Panc1 (cell line): ENCODE measurements around the gene USP5.

Source experiments
- POLR2AphosphoS5 ChIP-seq: IDR thresholded peaks from 2 replicates; pipeline ENCODE4 v1.6.1; 2012; ENCODE audit warnings: mild to moderate bottlenecking, low read depth, low read length, moderate library complexity
- SIN3A ChIP-seq: IDR thresholded peaks from 2 replicates; pipeline ENCODE4 v1.6.1; 2012; ENCODE audit warnings: low read depth, mild to moderate bottlenecking, low read length, moderate library complexity, borderline replicate concordance; ENCODE audit not compliant: insufficient read depth
- TF ChIP-seq, protein P1 (sequence below): fragments of 450-650 bp; IDR thresholded peaks from 2 replicates; pipeline ENCODE4 v1.5.1; 2017; ENCODE audit warnings: mild to moderate bottlenecking

DNA sequence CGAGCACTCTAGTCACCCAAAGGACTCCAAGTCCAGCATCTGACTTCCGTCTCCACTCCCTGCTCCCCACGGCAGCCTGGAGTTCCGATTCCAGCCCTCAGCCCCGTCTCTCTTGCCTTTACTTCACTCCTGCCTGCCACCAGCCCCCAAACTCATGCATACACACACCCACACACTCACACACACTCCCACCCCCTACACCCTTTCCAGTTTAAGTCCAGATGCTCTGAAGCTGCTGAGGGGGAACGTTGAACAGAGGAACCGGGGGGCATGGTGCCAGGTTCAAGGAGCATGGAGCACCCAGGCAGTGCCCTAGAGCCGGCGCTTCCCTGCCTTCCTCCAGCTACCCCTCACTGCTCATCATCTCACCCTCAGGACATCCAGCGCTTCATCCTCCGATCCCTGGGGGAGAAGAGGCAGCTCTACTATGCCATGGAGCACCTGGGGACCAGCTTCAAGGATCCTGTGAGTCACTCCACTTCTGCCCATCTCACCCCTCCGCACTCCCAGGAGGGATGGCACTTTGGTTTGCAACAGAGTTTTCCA, 20.4 kb upstream of the USP5 start:
- TF ChIP-seq, protein P1, sequence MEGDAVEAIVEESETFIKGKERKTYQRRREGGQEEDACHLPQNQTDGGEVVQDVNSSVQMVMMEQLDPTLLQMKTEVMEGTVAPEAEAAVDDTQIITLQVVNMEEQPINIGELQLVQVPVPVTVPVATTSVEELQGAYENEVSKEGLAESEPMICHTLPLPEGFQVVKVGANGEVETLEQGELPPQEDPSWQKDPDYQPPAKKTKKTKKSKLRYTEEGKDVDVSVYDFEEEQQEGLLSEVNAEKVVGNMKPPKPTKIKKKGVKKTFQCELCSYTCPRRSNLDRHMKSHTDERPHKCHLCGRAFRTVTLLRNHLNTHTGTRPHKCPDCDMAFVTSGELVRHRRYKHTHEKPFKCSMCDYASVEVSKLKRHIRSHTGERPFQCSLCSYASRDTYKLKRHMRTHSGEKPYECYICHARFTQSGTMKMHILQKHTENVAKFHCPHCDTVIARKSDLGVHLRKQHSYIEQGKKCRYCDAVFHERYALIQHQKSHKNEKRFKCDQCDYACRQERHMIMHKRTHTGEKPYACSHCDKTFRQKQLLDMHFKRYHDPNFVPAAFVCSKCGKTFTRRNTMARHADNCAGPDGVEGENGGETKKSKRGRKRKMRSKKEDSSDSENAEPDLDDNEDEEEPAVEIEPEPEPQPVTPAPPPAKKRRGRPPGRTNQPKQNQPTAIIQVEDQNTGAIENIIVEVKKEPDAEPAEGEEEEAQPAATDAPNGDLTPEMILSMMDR: no peak
- TF ChIP-seq POLR2AphosphoS5 (no peak), SIN3A (no peak)
